ENCODE results near the gene DPYSL5.
"Not testable (repeated sequence)": the region's sequence is repeated elsewhere in the genome, so short reads cannot be mapped to it uniquely, and the experiment has no call there.

Gene DPYSL5, protein sequence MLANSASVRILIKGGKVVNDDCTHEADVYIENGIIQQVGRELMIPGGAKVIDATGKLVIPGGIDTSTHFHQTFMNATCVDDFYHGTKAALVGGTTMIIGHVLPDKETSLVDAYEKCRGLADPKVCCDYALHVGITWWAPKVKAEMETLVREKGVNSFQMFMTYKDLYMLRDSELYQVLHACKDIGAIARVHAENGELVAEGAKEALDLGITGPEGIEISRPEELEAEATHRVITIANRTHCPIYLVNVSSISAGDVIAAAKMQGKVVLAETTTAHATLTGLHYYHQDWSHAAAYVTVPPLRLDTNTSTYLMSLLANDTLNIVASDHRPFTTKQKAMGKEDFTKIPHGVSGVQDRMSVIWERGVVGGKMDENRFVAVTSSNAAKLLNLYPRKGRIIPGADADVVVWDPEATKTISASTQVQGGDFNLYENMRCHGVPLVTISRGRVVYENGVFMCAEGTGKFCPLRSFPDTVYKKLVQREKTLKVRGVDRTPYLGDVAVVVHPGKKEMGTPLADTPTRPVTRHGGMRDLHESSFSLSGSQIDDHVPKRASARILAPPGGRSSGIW

DNA sequence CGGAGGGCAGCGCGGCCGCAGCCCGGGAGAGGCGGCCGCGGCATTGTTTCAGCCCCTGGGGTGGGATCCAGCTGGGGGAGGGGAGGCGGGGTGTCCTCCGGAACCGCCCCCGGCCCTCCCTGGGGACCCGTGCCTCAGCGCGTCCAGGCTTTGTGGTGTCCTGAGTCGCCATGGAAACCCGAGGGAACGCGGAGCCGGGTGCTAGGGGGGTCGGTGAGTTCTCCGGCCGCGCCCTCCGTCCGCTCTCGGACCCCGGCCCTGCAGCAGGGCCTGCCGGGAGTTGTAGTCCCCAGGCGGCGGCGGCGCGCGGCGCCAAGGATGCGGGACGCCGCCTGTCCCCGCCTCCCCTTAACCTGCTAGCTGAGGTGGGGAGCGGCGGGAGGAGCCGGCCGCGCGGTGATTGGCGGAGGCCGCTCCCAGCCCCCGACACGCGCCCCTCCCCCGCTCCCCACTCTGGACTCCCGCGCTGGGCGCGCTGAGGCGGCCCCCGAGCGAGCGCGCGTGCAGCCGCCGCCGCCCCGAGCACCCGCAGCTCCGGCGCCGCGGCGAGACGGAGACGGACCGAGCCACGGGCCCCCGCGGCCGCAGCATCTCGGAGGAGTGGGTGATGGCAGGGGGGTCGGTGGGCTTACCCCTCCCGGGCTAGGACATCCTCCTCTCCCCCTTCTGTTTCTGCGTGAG, at the start of gene DPYSL5:
TSS of gene DPYSL5 (plus strand) at position 478 of the 681 bp plus-strand sequence. CDS start 50,368 bp downstream, outside the sequence.
- H3K27me3 Mint-ChIP-seq (ENCODE audit: low read depth) = peaks cover 70% of the 10 kb centered on the region
- no peaks in the 10 kb centered on the region for H3K36me3 Mint-ChIP-seq (ENCODE audit: low read depth)
- no peaks in the 10 kb centered on the region for H3K9me3 Mint-ChIP-seq
- peak within 1 kb of the TSS; percentile 44 for H3K4me3 Mint-ChIP-seq
- no peaks in the 10 kb centered on the region for H3K4me1 Mint-ChIP-seq (ENCODE audit: low read depth)
- H3K27ac Mint-ChIP-seq = no peak within 1 kb of the TSS

DNA sequence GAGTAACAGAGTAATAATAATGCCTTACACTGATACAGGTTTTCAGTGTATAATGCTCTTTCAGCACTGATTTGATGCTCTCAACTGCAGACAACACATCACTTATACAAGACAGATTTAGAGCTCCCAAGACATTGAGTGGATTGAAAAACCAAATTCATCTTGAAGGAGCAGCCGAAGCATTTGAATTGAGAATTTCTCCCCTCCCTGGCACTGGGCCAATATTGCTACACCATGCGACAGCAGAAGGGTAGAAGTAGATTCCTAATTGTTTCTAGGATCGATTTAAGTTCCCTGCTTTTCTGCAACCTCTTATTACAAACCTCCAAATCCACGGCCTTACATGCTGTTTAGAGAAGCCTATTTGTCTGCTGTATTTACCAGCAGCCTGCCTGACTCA, 46.6 kb upstream of the DPYSL5 start:
- Mint-ChIP-seq H3K36me3 (ENCODE audit: low read depth) (peaks cover 23% of the 10 kb centered on the region), H3K27me3 (ENCODE audit: low read depth) (no peaks in the 10 kb centered on the region), H3K9me3 (no peaks in the 10 kb centered on the region), H3K4me1 (ENCODE audit: low read depth) (no peaks in the 10 kb centered on the region), H3K27ac (no peak overlapping the region), H3K4me3 (no peak overlapping the region)

DNA sequence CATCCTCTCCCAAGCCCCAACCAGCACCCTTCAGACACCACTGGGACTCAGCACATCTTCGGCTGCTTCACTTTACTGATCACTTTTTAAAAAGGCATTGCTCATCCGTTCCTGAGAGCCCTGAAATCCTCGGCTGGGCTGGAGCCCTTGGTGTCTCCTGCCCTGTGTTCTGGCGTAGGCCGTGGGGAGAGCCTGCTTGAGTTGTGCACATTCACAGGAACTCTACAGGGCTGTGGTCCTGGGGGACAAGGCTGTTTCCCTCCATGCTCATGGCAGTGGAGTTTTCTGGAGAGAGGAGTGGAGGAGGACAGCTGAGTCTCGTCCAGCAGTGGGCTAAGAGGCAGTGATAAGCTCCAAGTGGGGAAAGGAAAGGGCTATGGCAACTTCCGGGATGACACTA, 46.1 kb upstream of the DPYSL5 start:
- H3K4me3 Mint-ChIP-seq = no peak overlapping the region
- no peaks in the 10 kb centered on the region for H3K4me1 Mint-ChIP-seq (ENCODE audit: low read depth)
- peaks cover 23% of the 10 kb centered on the region for H3K36me3 Mint-ChIP-seq (ENCODE audit: low read depth)
- H3K9me3 Mint-ChIP-seq = no peaks in the 10 kb centered on the region
- no peaks in the 10 kb centered on the region for H3K27me3 Mint-ChIP-seq (ENCODE audit: low read depth)
- no peak overlapping the region for H3K27ac Mint-ChIP-seq

DNA sequence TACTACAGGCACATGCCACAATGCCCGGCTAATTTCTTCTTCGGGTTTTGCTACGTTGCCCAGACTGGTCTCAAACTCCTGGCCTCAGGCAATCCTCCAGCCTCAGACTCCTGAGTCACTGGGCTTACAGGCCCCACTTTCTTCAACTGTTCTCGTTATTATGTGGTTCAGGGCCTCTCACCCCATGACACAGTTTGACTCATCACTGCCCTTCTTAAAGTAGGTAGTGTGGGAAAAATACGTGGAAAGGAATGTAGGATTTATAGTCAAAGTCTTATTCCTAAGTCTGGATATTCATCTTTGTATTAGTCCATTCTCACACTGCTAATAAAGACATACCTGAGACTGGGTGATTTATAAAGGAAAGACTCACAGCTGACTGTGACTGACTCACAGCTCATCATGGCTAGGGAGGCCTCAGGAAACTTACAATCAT, 42.7 kb upstream of the DPYSL5 start:
- Mint-ChIP-seq H3K27ac (no peak overlapping the region), H3K9me3 (no peaks in the 10 kb centered on the region), H3K36me3 (ENCODE audit: low read depth) (peaks cover 7% of the 10 kb centered on the region), H3K4me3 (no peak overlapping the region), H3K27me3 (ENCODE audit: low read depth) (no peaks in the 10 kb centered on the region), H3K4me1 (ENCODE audit: low read depth) (peaks cover 4% of the 10 kb centered on the region)

DNA sequence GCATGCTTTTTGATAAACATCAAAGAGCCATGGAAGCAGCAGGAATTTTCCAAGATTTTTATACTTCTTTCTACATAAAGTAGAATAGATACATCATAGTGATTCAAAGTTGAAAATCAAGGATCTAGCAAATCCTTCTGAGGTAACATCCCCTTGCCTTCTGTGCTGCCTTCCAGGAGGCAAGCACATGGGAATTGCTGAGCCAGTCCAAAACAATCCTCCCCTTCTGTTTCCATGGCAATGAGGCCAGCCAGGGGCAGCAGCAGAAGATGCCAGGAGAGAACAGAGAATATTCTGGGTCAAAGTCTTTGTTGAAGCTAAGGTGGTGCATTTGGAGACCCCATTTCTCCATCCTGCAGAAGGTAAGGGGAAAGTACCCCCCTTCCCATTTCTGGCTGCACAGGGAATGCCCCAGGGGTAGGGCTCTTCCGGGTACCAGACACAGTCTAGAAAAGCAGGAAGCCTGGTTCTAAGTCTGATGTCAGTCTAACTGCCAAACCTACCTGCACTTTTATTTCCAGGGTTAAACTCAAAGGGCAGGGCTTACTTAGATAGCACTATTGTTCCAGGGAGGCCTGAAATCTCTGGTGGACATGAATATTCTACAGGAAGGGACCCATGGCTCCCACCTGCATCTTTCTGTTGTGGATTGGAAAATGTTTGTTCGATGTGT, 40.0 kb upstream of the DPYSL5 start:
- Mint-ChIP-seq H3K27ac (no peak overlapping the region), H3K9me3 (no peaks in the 10 kb centered on the region), H3K27me3 (ENCODE audit: low read depth) (peaks cover 5% of the 10 kb centered on the region), H3K4me3 (no peak overlapping the region), H3K36me3 (ENCODE audit: low read depth) (no peaks in the 10 kb centered on the region), H3K4me1 (ENCODE audit: low read depth) (peaks cover 5% of the 10 kb centered on the region)

DNA sequence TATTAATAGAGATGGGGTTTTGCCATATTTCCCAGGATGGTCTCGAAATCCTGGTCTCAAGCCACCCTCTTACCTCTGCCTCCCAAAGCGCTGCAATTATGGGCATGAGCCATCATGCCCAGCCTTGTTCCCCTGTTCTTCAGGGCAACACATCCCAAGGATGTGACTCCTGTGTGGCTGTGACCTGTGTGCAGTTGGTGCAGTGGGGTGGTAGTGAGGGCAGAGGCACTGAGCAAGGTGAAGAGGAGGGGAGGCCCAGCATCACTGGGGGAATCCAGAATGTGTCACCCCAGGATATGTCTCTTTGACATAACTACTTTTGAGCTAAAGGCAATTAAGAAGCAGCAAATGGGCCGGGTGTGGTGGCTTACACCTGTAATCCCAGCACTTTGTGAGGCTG, 38.7 kb upstream of the DPYSL5 start:
- peaks cover 5% of the 10 kb centered on the region for H3K4me1 Mint-ChIP-seq (ENCODE audit: low read depth)
- H3K4me3 Mint-ChIP-seq = no peak overlapping the region
- H3K36me3 Mint-ChIP-seq (ENCODE audit: low read depth) = no peaks in the 10 kb centered on the region
- no peak overlapping the region for H3K27ac Mint-ChIP-seq
- no peaks in the 10 kb centered on the region for H3K9me3 Mint-ChIP-seq
- H3K27me3 Mint-ChIP-seq (ENCODE audit: low read depth) = peaks cover 5% of the 10 kb centered on the region

DNA sequence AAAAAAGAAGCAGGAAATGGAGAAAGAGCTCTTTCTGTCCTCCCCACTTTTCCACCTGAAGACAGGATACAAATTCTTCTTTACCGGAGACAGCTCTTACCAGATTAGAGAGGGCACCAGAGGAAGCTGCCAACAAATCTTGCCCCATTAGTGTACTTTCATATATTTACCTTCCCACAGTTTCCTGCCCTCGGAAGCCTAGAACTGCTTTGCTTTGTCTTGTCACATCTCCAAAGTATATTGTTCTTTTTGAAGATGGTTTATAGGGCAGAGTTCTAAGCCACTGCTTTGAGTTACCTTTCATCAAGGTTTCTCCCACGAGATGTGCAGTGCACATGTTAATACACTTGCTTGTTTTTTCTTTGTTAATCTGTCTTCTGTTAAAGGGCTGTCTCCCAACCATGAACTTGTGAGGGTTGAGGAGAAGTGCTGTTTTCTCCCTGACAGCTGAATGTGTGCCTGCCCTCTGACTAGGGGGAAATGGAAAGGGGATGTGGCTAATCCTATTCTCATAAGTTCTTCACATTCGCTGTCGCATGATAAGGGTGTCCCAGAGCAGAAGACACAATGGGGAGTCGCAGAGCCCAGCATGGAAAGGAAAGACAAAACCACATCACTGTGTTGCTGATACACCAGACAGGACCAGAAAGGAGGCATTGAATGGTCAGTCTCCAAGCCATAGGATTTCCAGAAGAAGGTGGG, 37.9 kb upstream of the DPYSL5 start:
- Mint-ChIP-seq H3K27ac (no peak overlapping the region), H3K4me1 (ENCODE audit: low read depth) (peaks cover 5% of the 10 kb centered on the region), H3K27me3 (ENCODE audit: low read depth) (peaks cover 5% of the 10 kb centered on the region), H3K36me3 (ENCODE audit: low read depth) (no peaks in the 10 kb centered on the region), H3K4me3 (no peak overlapping the region), H3K9me3 (no peaks in the 10 kb centered on the region)

DNA sequence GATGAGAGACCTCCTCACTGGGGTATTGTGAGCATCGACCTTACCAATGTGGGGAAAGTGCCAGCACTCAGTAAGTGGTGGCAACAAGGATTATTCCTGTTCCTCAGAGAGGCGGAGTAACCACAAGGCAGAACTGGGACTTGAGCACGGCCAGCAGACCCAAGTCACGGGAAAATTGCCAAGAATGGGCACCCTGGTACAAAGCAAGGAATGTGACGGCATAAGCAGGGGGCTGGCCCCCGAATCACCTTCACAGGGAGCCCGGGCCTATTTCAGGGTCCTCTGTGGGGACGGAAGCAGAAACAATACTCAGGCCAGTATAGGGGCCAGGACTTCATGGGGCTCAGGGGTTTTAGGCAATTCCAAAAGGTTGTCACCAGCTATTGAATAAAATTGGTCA, 36.7 kb upstream of the DPYSL5 start:
- Mint-ChIP-seq H3K4me3 (no peak overlapping the region), H3K27me3 (ENCODE audit: low read depth) (peaks cover 8% of the 10 kb centered on the region), H3K27ac (no peak overlapping the region), H3K9me3 (no peaks in the 10 kb centered on the region), H3K4me1 (ENCODE audit: low read depth) (peaks cover 5% of the 10 kb centered on the region), H3K36me3 (ENCODE audit: low read depth) (no peaks in the 10 kb centered on the region)

DNA sequence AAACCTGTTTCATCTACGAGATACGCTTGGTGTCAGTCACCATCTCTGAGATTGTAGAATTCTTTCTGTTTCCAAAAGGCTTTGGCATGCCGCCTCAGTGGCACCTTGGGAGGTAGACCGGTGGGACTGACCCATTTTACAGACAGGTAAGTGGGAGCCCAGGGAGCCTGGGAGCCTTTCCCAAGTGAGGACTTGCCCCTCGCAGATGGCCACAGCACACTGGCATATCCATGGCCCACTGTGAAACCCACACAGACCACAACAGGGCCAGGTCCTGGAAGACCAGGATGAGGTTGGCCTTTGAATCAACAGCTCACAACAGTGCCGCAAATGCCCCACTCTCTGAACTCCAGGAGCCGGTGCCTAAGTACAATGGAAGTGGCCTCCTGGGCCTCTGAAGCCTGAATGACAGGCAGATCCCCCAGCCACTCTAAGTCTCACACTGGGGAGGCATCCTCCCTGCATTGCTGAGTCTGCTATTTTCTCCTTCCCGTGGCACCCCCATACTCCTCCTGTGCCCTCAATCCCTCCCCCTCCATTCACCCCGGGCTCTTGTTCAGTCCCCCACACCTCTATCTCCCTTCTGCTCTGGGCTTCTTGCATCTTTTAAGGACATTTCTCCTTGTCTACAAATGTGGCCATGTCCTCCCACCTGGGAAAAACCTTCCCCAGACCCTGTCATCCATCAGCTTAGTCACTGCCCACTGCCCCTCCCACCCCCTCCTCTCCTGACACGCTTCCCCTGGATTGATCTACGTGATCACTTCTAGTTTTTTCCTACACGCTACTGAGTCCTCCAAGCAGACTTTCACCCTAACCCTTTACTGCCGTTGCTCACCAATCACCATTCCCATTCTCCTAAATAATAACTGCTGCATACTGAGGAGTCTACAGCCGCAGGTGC, 35.9 kb upstream of the DPYSL5 start:
- H3K4me1 Mint-ChIP-seq (ENCODE audit: low read depth) = peaks cover 5% of the 10 kb centered on the region
- H3K27me3 Mint-ChIP-seq (ENCODE audit: low read depth) = peaks cover 8% of the 10 kb centered on the region
- H3K27ac Mint-ChIP-seq = no peak overlapping the region
- H3K4me3 Mint-ChIP-seq = no peak overlapping the region
- no peaks in the 10 kb centered on the region for H3K36me3 Mint-ChIP-seq (ENCODE audit: low read depth)
- H3K9me3 Mint-ChIP-seq = no peaks in the 10 kb centered on the region

DNA sequence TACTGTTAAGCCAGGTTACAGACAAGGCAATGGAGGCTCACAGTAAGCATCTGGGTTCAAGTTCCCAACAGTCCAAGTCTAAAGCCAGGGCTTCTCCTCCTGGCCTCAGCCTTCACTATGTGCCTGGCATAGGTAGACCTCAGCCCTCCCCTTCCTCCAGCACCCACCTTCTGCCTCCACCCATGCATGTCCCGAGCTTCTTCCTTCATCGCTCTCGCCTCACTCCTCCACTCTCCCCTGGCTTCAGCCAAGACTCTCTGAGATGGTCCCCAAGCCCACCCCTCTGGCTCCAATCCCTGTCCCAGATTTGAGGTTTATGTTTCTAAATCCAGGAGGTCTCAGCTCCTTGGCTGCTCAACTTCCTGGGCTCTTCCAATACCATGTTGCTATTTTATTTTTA, 35.2 kb upstream of the DPYSL5 start:
- H3K9me3 Mint-ChIP-seq = no peaks in the 10 kb centered on the region
- no peaks in the 10 kb centered on the region for H3K36me3 Mint-ChIP-seq (ENCODE audit: low read depth)
- no peak overlapping the region for H3K4me3 Mint-ChIP-seq
- peaks cover 9% of the 10 kb centered on the region for H3K27me3 Mint-ChIP-seq (ENCODE audit: low read depth)
- H3K4me1 Mint-ChIP-seq (ENCODE audit: low read depth) = peaks cover 5% of the 10 kb centered on the region
- no peak overlapping the region for H3K27ac Mint-ChIP-seq

DNA sequence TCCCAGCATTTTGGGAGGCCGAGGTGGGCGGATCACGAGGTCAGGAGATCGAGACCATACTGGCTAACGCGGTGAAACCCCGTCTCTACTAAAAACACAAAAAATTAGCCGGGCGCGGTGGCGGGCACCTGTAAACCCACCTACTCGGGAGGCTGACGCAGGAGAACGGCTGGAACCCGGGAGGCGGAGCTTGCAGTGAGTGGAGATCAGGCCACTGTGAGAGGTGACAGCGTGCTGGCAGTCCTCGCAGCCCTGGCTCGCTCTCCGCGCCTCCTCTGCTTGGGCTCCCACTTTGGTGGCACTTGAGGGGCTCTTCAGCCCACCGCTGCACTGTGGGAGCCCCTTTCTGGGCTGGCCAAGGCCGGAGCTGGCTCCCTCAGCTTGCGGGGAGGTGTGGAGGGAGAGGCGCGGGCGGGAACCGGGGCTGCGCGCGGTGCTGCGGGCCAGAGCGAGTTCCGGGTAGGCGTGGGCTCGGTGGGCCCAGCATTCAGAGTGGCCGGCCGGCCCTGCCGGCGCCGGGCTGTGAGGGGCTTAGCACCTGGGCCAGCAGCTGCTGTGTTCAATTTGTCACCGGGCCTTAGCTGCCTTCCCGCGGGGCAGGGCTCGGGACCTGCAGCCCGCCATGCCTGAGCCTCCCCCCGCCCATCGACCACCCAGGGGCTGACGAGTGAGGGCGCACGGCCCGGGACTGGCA, 33.7 kb upstream of the DPYSL5 start:
- not testable (repeated sequence) for H3K27ac Mint-ChIP-seq; H3K36me3 Mint-ChIP-seq (ENCODE audit: low read depth); H3K9me3 Mint-ChIP-seq; H3K4me3 Mint-ChIP-seq; H3K4me1 Mint-ChIP-seq (ENCODE audit: low read depth)
- H3K27me3 Mint-ChIP-seq (ENCODE audit: low read depth) = peaks cover 13% of the 10 kb centered on the region

DNA sequence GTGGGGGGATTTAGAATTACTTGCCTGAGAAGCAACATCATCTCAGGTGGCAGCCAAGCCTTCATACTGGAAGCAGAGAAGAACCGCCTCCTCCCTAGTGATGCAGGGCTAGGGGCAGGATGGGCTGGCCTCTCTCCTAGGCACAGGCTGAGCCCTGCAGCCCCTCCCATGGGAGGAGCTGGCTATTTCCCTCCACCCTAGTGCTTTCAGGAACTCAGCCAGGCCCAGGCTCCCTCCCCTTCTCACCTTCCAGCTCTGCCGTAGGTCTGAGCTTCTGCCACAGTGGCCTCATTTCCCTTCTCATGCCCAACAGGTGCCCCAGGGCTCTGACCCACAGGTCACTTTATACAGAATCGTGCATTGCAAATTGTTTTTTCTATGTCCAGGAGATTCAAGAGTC, 31.0 kb upstream of the DPYSL5 start:
- Mint-ChIP-seq H3K27me3 (ENCODE audit: low read depth) (peaks cover 13% of the 10 kb centered on the region), H3K4me1 (ENCODE audit: low read depth) (no peaks in the 10 kb centered on the region), H3K27ac (no peak overlapping the region)

DNA sequence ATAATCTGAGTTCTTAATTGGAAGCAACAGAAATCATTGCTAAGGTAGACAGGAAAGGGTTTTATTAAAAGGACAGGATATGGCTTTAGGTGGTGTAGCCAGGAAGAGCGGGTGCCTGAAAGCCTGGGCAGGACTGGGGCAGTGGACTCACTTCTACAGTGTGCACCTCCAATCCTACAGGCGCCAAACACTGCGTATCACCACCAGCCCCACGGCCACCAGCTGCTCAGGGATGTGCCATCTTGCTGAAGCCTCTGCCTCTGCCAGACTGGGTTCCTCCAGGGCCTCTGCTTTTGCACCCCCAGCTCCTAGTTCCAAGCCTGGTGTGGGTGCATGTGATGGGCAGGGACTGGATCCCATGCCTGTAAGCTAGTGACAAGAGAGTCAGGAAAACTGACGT, 29.7 kb upstream of the DPYSL5 start:
- Mint-ChIP-seq H3K27me3 (ENCODE audit: low read depth) (peaks cover 8% of the 10 kb centered on the region), H3K27ac (no peak overlapping the region), H3K4me3 (no peak overlapping the region), H3K4me1 (ENCODE audit: low read depth) (no peaks in the 10 kb centered on the region), H3K9me3 (no peaks in the 10 kb centered on the region), H3K36me3 (ENCODE audit: low read depth) (no peaks in the 10 kb centered on the region)

More for the DNA sequence above, 31.0 kb upstream of the DPYSL5 start:
- H3K36me3 Mint-ChIP-seq (ENCODE audit: low read depth) = no peaks in the 10 kb centered on the region
- no peaks in the 10 kb centered on the region for H3K9me3 Mint-ChIP-seq
- no peak overlapping the region for H3K4me3 Mint-ChIP-seq

Measured in T-helper 1 cell treated with Interleukin-12 subunit alpha and Interleukin-12 subunit beta and Interleukin-4 antibody, amounts not matched to agents 30 μg/mL and 1 μg/mL, for 36 hours (primary cell).